Effector memory CD8-positive, alpha-beta T cell (primary cell): Measurements from ENCODE around the gene BHLHA9.

Experiments used
- ATAC-seq: fragments of 150-1000 bp; cut with Tn5 transposase; replicated peaks from 2 replicates; pipeline ENCODE4 v1.10.0; 2021; ENCODE audit warnings: mild to moderate bottlenecking, moderate library complexity
- DNase-seq, 3 experiments: peaks; one replicate each; pipeline ENCODE4 v3.0.0; 2021
- H3K27ac Mint-ChIP-seq, 2 donors: one replicate each; pipeline ENCODE4 v1.8.0; 2022; ENCODE audit warnings: mild to moderate bottlenecking in 2 of 2, mixed read lengths in 2 of 2, moderate library complexity in 2 of 2
- H3K27me3 Mint-ChIP-seq, 2 donors: one replicate each; pipeline ENCODE4 v1.8.0; 2022; ENCODE audit warnings: mixed read lengths in 2 of 2
- H3K36me3 Mint-ChIP-seq: one replicate; pipeline ENCODE4 v1.8.0; 2022; ENCODE audit warnings: mild to moderate bottlenecking, moderate library complexity, mixed read lengths; ENCODE audit not compliant: insufficient read depth
- H3K4me1 Mint-ChIP-seq, 2 donors: one replicate each; pipeline ENCODE4 v1.8.0; 2022; ENCODE audit warnings: low read depth in 2 of 2, mixed read lengths in 2 of 2
- H3K4me3 Mint-ChIP-seq, 2 donors: one replicate each; pipeline ENCODE4 v1.8.0; 2022; ENCODE audit warnings: mild to moderate bottlenecking in 2 of 2, mixed read lengths in 2 of 2, moderate library complexity in 2 of 2
- H3K9me3 Mint-ChIP-seq, 2 donors: one replicate each; pipeline ENCODE4 v1.8.0; 2022; ENCODE audit warnings: mixed read lengths in 2 of 2

The BHLHA9 gene

GRCh38 chr17:1267471-1267943 lies 2.7 kb upstream of the BHLHA9 start:
- Mint-ChIP-seq H3K9me3 (no peaks in the 10 kb centered on the region), H3K4me3 (peak overlapping the region; percentile 93 to 96), H3K36me3 (peaks cover 5% of the 10 kb centered on the region), H3K27me3 (peaks cover 0 to 28% of the 10 kb centered on the region in 2 donors), H3K4me1 (peaks cover 9 to 11% of the 10 kb centered on the region in 2 donors), H3K27ac (peak overlapping the region; percentile 72 to 82)
- DNase-seq (no peak), ATAC-seq (no peak)

DNA sequence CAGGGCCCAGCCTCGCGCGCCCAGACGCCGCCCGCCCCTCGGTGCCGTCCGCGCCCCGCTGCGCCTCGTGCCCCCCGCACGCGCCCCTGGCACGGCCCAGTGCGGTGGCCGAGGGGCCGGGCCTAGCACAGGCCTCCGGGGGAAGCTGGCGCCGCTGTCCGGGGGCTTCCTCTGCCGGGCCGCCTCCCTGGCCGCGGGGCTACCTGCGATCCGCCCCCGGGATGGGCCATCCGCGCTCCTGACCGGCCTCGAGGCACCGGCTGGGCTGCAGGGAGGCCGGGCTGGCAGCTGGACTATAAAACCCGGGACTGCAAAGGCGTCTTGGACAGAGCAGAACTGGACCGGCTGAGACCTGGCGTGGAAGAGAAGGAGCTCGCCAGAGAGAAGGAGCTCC lies 783 bp downstream of the BHLHA9 start:
- no peak overlapping the region for H3K4me3 Mint-ChIP-seq
- ATAC-seq: no peak
- no peak overlapping the region for H3K27ac Mint-ChIP-seq
- H3K36me3 Mint-ChIP-seq: peaks cover 5% of the 10 kb centered on the region
- H3K9me3 Mint-ChIP-seq: no peaks in the 10 kb centered on the region
- peaks cover 14 to 19% of the 10 kb centered on the region in 2 donors for H3K4me1 Mint-ChIP-seq
- no peak for DNase-seq
- H3K27me3 Mint-ChIP-seq: peaks cover 8 to 48% of the 10 kb centered on the region in 2 donors

GRCh38 chr17:1271441-1271840 lies 1.2 kb downstream of the BHLHA9 start:
- H3K27me3 Mint-ChIP-seq: peaks cover 8 to 50% of the 10 kb centered on the region in 2 donors
- no peak for ATAC-seq
- H3K9me3 Mint-ChIP-seq: no peaks in the 10 kb centered on the region
- no peak overlapping the region for H3K27ac Mint-ChIP-seq
- H3K4me1 Mint-ChIP-seq: peaks cover 18 to 21% of the 10 kb centered on the region in 2 donors
- no peak overlapping the region for H3K4me3 Mint-ChIP-seq
- no peak for DNase-seq
- H3K36me3 Mint-ChIP-seq: peaks cover 5% of the 10 kb centered on the region

- peaks cover 10 to 17% of the 10 kb centered on the region in 2 donors for H3K4me1 Mint-ChIP-seq
- no peaks in the 10 kb centered on the region for H3K9me3 Mint-ChIP-seq
- peaks cover 5% of the 10 kb centered on the region for H3K36me3 Mint-ChIP-seq
- H3K4me3 Mint-ChIP-seq: no peak overlapping the region
- ATAC-seq (no peak), DNase-seq (no peak)
- no peak overlapping the region for H3K27ac Mint-ChIP-seq
- H3K27me3 Mint-ChIP-seq: peaks cover 8 to 50% of the 10 kb centered on the region in 2 donors
Measured at GRCh38 chr17:1272701-1273100, 2.5 kb downstream of the BHLHA9 start.

GRCh38 chr17:1273492-1274244 lies 3.4 kb downstream of the BHLHA9 start:
- H3K4me3 Mint-ChIP-seq: no peak overlapping the region
- ATAC-seq (no peak), DNase-seq (no peak)
- no peaks in the 10 kb centered on the region for H3K9me3 Mint-ChIP-seq
- peaks cover 3% of the 10 kb centered on the region for H3K36me3 Mint-ChIP-seq
- peaks cover 8 to 58% of the 10 kb centered on the region in 2 donors for H3K27me3 Mint-ChIP-seq
- H3K4me1 Mint-ChIP-seq: peaks cover 8 to 12% of the 10 kb centered on the region in 2 donors
- no peak overlapping the region for H3K27ac Mint-ChIP-seq

DNA sequence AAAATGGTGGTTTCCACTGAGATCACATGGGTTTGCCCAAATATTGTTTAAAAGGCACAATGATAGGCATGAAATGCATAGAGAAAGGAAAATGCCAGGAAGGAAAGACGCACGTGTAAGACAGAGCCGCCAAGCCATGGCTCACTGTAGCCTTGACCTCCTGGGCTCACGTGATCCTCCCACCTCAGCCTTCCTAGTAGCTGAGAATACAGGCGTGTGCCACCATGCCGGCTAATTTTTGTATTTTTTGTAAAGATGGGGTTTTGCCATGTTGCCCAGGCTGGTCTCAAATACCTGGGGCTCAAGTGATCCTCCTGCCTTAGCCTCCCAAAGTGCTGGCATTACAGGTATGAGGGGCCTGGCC lies 4.0 kb downstream of the BHLHA9 start:
- no peak for ATAC-seq
- Mint-ChIP-seq H3K9me3 (no peaks in the 10 kb centered on the region), H3K27me3 (peaks cover 8 to 60% of the 10 kb centered on the region in 2 donors)

DNA sequence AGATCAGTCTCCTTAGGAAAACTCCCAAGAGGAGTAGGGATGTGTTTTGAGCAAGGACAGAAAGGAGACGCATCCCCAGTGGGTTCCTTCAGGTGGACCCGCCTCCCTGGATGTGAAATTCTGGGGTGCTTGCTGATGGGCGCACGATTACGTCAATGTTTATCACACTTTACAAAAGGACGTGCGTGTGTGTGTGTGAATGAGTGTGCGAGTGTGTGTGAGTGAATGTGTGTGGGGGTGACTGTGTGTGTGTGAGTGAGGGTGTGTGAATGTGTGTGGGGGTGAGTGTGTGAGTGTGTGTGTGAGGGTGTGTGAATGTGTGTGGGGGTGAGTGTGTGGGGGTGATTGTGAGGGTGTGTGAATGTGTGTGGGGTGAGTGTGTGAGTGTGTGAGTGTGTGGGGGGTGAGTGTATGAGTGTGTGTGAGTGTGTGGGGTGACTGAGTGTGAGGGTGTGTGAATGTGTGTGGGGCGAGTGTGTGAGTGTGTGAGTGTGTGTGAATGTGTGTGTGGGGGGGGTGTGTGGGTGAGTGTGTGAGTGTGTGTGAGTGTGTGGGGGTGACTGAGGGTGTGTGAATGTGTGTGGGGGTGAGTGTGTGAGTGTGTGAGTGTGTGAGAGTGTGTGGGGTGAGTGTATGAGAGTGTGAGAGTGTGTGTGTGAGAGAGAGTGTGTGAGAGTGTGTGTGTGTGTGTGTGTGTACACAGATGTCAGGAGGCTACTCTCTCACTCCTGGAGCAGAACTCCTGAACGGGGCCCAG lies 5.1 kb downstream of the BHLHA9 start:
- Mint-ChIP-seq H3K27ac (peak overlapping the region in 1 of 2 donors; percentile 63), H3K4me3 (no peak overlapping the region), H3K36me3 (no peaks in the 10 kb centered on the region), H3K4me1 (peaks cover 8 to 11% of the 10 kb centered on the region in 2 donors), H3K9me3 (no peaks in the 10 kb centered on the region), H3K27me3 (peaks cover 8 to 48% of the 10 kb centered on the region in 2 donors)
- ATAC-seq (peak; percentile 7), DNase-seq (no peak)

More for the DNA sequence above, 4.0 kb downstream of the BHLHA9 start:
- no peak overlapping the region for H3K4me3 Mint-ChIP-seq
- no peak overlapping the region for H3K27ac Mint-ChIP-seq
- DNase-seq: no peak
- H3K4me1 Mint-ChIP-seq: peaks cover 8 to 11% of the 10 kb centered on the region in 2 donors
- no peaks in the 10 kb centered on the region for H3K36me3 Mint-ChIP-seq

- DNase-seq: peak; percentile 69 to 72 (median 72)
- H3K4me1 Mint-ChIP-seq: peaks cover 8 to 11% of the 10 kb centered on the region in 2 donors
- peak overlapping the region in 1 of 2 donors; percentile 63 for H3K27ac Mint-ChIP-seq
- H3K4me3 Mint-ChIP-seq: peak overlapping the region; percentile 17 to 50
- ATAC-seq: peak; percentile 91
- H3K36me3 Mint-ChIP-seq: no peaks in the 10 kb centered on the region
- H3K27me3 Mint-ChIP-seq: peaks cover 8 to 47% of the 10 kb centered on the region in 2 donors
- no peaks in the 10 kb centered on the region for H3K9me3 Mint-ChIP-seq
Measured at GRCh38 chr17:1275962-1276736, 5.9 kb downstream of the BHLHA9 start.

DNA sequence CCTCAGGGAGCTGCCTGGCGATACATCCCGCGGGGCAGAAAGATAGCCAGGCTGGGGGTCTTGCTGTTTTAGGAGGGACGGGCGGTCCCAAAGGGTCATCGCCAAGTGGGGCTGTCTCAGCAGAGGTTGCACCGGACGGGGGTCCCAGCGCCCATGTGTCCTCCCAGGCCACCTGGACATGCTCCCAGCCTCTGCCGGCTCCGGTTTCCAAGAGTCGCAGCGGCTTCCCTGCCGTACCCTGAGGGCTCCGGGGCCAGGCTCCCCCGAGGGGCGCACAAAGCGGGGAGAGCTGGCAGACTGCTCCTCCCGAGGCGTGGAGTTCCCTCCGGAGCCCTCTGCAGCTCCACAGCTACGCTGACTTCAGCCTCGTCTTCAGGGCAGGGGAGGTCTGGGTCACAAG lies 10.4 kb downstream of the BHLHA9 start:
- Mint-ChIP-seq H3K36me3 (no peaks in the 10 kb centered on the region), H3K27ac (peak overlapping the region in 1 of 2 donors; percentile 68), H3K27me3 (peaks cover under 1 to 17% of the 10 kb centered on the region in 2 donors), H3K9me3 (no peaks in the 10 kb centered on the region), H3K4me3 (no peak overlapping the region), H3K4me1 (peaks cover 6% of the 10 kb centered on the region in 2 donors)
- ATAC-seq (no peak), DNase-seq (no peak)

DNA sequence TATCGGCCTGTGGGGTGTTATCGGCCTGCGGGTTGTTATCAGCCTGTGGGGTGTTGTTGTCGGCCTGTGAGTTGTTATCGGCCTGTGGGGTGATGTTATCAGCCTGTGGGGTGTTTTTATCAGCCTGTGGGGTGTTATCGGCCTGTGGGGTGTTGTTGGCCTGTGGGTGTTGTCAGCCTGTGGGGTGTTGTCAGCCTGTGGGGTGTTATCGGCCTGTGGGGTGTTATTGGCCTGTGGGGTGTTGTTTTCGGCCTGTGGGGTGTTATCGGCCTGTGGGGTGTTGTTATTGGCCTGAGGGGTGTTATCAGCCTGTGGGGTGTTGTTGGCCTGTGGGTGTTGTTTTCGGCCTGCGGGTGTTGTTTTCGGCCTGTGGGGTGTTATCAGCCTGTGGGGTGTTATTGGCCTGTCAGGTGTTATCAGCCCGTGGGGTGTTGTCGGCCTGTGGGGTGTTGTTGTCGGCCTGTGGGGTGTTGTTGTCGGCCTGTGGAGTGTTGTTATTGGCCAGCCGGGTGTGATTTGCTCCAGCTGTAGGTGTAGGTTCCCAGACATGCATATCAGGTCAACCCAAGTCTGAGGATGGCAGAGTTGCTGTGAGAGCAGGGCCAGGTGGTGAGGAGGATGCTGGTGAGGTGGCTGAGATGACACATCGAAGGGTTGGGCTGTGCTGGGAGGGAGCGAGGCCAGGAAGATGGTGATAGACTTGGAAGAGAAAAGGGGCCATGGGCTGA lies 16.3 kb downstream of the BHLHA9 start:
- H3K27me3 Mint-ChIP-seq: no peaks in the 10 kb centered on the region
- peak; percentile 61 for ATAC-seq
- peak overlapping the region in 1 of 2 donors; percentile 7 for H3K4me3 Mint-ChIP-seq
- H3K9me3 Mint-ChIP-seq: no peaks in the 10 kb centered on the region
- no peak for DNase-seq
- peaks cover 20 to 26% of the 10 kb centered on the region in 2 donors for H3K4me1 Mint-ChIP-seq
- peaks cover 3% of the 10 kb centered on the region for H3K36me3 Mint-ChIP-seq
- H3K27ac Mint-ChIP-seq: peak overlapping the region; percentile 6 to 71

GRCh38 chr17:1289695-1290094 lies 19.5 kb downstream of the BHLHA9 start:
- no peak for ATAC-seq
- peak overlapping the region in 1 of 2 donors; percentile 53 for H3K4me3 Mint-ChIP-seq

DNA sequence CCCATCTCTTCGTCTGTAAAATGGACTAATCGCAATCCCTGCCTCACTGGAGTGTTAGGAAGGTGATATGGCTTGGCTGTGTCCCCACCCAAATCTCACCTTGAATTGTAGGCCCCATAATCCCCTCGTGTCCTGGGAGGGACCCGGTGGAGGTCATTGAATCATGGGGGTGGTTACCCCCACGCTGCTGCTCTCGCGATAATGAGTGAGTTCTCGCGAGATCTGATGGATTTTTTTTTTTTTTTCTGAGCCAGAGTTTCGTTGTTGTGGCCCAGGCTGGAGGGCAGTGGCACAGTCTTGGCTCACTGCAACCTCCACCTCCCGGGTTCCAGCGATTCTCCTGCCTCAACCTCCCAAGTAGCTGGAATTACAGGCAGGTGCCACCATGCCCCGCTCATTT lies 20.4 kb downstream of the BHLHA9 start:
- peaks cover 38 to 56% of the 10 kb centered on the region in 2 donors for H3K4me1 Mint-ChIP-seq
- no peaks in the 10 kb centered on the region for H3K9me3 Mint-ChIP-seq
- H3K27ac Mint-ChIP-seq: peak overlapping the region in 1 of 2 donors; percentile 57
- DNase-seq (no peak), ATAC-seq (no peak)
- no peaks in the 10 kb centered on the region for H3K27me3 Mint-ChIP-seq
- no peak overlapping the region for H3K4me3 Mint-ChIP-seq
- H3K36me3 Mint-ChIP-seq: peaks cover 24% of the 10 kb centered on the region

More at GRCh38 chr17:1289695-1290094, 19.5 kb downstream of the BHLHA9 start:
- Mint-ChIP-seq H3K27me3 (no peaks in the 10 kb centered on the region), H3K36me3 (peaks cover 24% of the 10 kb centered on the region), H3K4me1 (peaks cover 31 to 52% of the 10 kb centered on the region in 2 donors), H3K9me3 (no peaks in the 10 kb centered on the region), H3K27ac (peak overlapping the region in 1 of 2 donors; percentile 5)
- no peak for DNase-seq
